Ishikawa (cell line): ENCODE results near the gene POLR3E.

Experiments
- CEBPB ChIP-seq: IDR thresholded peaks from 2 replicates; pipeline ENCODE4 v1.6.1; 2012
- CREB1 ChIP-seq: IDR thresholded peaks from 2 replicates; pipeline ENCODE4 v1.6.1; 2012; ENCODE audit warnings: low read depth
- EGR1 ChIP-seq: IDR thresholded peaks from 2 replicates; pipeline ENCODE4 v1.6.1; 2012
- EP300 ChIP-seq: IDR thresholded peaks from 2 replicates; pipeline ENCODE4 v1.6.1; 2012; ENCODE audit warnings: borderline replicate concordance
- FOXM1 ChIP-seq: IDR thresholded peaks from 2 replicates; pipeline ENCODE4 v1.6.1; 2012; ENCODE audit warnings: low read depth, borderline replicate concordance
- MAX ChIP-seq: IDR thresholded peaks from 2 replicates; pipeline ENCODE4 v1.6.1; 2012
- NFIC ChIP-seq: IDR thresholded peaks from 2 replicates; pipeline ENCODE4 v1.6.1; 2012
- RAD21 ChIP-seq: IDR thresholded peaks from 2 replicates; pipeline ENCODE4 v1.6.1; 2012; ENCODE audit warnings: low read depth
- TAF1 ChIP-seq: IDR thresholded peaks from 2 replicates; pipeline ENCODE4 v1.6.1; 2012; ENCODE audit warnings: low read depth, mild to moderate bottlenecking
- TCF12 ChIP-seq: IDR thresholded peaks from 2 replicates; pipeline ENCODE4 v1.6.1; 2012; ENCODE audit warnings: low read depth
- TEAD4 ChIP-seq: IDR thresholded peaks from 2 replicates; pipeline ENCODE4 v1.6.1; 2012
- USF1 ChIP-seq: IDR thresholded peaks from 2 replicates; pipeline ENCODE4 v1.6.1; 2012
- YY1 ChIP-seq: IDR thresholded peaks from 2 replicates; pipeline ENCODE4 v1.6.1; 2012; ENCODE audit warnings: low read depth
- ZBTB7A ChIP-seq: IDR thresholded peaks from 2 replicates; pipeline ENCODE4 v1.6.1; 2012; ENCODE audit warnings: low read depth
- TF ChIP-seq, protein P1 (sequence below): IDR thresholded peaks from 2 replicates; pipeline ENCODE4 v1.6.1; 2012; ENCODE audit warnings: low read depth, mild to moderate bottlenecking

POLR3E gene

DNA sequence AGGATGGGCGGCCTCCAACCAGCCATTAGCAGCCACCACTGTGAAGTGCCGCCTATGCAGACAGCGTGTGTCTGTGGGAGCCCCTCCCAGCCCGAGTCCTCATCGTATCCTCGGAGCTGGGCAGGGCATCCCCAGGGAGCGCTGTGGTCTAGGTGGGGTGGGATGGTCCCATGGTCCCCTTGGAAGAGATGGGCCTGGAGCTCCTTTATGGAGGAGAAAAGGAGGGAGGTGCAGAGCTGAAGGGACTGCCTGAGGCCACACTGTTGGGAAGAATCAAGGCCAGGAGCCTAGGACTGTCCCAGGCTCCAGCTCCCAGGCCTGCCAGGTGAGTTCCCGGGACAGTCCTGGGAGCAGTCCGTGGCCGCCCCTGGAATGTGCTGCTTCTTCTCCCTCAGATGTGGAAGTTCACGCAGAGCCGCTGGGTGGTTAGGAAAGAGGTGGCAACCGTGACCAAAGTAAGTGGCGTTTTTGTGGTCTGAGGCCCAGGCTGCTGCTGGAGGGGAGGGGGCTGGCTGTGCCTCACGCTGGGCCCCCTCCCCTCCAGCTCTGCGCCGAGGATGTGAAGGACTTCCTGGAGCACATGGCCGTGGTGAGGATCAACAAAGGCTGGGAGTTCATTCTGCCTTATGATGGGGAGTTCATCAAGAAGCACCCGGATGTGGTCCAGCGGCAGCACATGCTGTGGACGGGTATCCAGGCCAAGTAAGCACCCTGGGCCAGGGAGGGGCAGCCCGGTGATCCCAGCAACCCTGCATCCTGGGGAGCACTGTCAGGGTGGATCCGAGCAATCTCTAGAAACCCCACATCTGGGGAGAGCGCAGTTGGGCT is 27.0 kb downstream of the POLR3E start:
- TF ChIP-seq YY1 = no peak
- TF ChIP-seq ZBTB7A = no peak
- TF ChIP-seq, protein P1, sequence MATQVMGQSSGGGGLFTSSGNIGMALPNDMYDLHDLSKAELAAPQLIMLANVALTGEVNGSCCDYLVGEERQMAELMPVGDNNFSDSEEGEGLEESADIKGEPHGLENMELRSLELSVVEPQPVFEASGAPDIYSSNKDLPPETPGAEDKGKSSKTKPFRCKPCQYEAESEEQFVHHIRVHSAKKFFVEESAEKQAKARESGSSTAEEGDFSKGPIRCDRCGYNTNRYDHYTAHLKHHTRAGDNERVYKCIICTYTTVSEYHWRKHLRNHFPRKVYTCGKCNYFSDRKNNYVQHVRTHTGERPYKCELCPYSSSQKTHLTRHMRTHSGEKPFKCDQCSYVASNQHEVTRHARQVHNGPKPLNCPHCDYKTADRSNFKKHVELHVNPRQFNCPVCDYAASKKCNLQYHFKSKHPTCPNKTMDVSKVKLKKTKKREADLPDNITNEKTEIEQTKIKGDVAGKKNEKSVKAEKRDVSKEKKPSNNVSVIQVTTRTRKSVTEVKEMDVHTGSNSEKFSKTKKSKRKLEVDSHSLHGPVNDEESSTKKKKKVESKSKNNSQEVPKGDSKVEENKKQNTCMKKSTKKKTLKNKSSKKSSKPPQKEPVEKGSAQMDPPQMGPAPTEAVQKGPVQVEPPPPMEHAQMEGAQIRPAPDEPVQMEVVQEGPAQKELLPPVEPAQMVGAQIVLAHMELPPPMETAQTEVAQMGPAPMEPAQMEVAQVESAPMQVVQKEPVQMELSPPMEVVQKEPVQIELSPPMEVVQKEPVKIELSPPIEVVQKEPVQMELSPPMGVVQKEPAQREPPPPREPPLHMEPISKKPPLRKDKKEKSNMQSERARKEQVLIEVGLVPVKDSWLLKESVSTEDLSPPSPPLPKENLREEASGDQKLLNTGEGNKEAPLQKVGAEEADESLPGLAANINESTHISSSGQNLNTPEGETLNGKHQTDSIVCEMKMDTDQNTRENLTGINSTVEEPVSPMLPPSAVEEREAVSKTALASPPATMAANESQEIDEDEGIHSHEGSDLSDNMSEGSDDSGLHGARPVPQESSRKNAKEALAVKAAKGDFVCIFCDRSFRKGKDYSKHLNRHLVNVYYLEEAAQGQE = no peak
- no peak for TF ChIP-seq EGR1
- TF ChIP-seq NFIC = no peak
- no peak for TF ChIP-seq MAX

- TF ChIP-seq RAD21 (no peak), ZBTB7A (no peak), TEAD4 (no peak), USF1 (no peak)
Observed at GRCh38 chr16:22324787-22325597, 27.8 kb downstream of the POLR3E start.

- no peak for TF ChIP-seq USF1
- TF ChIP-seq CEBPB = no peak
Observed at GRCh38 chr16:22325598-22326368, 28.6 kb downstream of the POLR3E start.

GRCh38 chr16:22326369-22326652 is 29.1 kb downstream of the POLR3E start:
- no peak for TF ChIP-seq YY1
- TF ChIP-seq NFIC = no peak
- no peak for TF ChIP-seq TEAD4
- no peak for TF ChIP-seq RAD21
- no peak for TF ChIP-seq USF1
- no peak for TF ChIP-seq FOXM1
- TF ChIP-seq EP300 = no peak
- TF ChIP-seq CEBPB = no peak

DNA sequence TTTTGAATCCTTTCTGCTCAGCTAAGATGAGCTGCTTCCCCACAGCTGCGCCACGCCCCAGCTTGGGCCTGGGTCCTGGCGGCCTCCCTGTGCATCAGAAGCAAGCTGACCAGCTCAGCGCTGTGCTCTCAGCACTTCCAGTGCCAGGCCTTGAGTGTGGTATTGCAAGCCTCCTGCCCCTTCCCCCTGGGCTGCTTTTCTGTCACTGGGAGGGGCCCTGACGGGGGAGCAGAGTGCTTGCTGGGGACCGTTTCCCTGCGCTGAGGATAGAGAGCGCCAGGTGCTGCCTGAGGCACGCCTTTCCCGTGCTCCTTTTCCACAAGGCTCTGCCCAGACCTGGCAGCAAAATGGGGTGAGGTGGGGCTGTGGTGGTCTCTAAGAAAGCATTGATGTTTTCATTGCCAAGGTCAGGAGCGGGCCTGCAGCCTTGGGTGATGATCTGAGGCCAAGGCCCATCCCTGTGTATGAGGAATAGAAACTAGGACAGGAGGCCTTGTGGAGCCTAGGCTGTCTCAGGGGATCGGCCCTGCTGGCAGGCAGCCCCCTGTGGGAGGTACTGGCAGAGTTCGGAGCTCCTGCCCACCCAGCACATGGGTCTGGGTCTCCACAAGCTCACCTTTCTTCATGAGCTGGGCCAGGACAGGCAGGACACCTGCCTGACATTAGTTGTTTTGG is 29.7 kb downstream of the POLR3E start:
- TF ChIP-seq TAF1 = no peak
- no peak for TF ChIP-seq CEBPB
- TF ChIP-seq YY1 = no peak
- TF ChIP-seq RAD21 = no peak
- TF ChIP-seq ZBTB7A = no peak
- TF ChIP-seq EGR1 = no peak
- no peak for TF ChIP-seq TEAD4
- no peak for TF ChIP-seq TCF12

DNA sequence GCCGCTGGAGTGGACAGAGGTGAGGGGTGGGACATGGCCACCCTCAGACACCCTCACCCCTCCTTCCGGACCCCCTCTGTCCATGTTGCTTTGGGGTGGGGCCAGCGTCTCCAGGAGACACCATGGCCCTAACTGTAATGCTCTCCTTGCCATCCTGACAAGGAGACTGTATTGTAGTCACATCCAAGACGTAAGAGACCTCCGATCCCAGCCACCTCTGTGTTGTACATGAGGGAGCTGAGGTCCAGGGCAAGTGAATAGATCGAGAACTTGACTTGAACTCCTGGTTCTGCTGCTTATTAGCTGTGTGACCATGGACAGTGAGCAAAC is 30.2 kb downstream of the POLR3E start:
- TF ChIP-seq MAX = no peak
- no peak for TF ChIP-seq NFIC
- no peak for TF ChIP-seq YY1
- TF ChIP-seq, protein P1 = no peak
- TF ChIP-seq FOXM1 = no peak
- no peak for TF ChIP-seq CEBPB
- no peak for TF ChIP-seq USF1
- TF ChIP-seq EP300 = no peak
- no peak for TF ChIP-seq CREB1
- TF ChIP-seq EGR1 = no peak
- no peak for TF ChIP-seq TEAD4
- no peak for TF ChIP-seq TCF12
- TF ChIP-seq RAD21 = no peak
- TF ChIP-seq ZBTB7A = no peak
- TF ChIP-seq TAF1 = no peak
